DOHH2 (cell line): Measurements from ENCODE around the gene PHF21B.

ENCODE experiments used
- CTCF ChIP-seq: fragments of 200-600 bp; sonication (generic); IDR thresholded peaks from one replicate; pipeline ENCODE4 v1.5.1; 2014; ENCODE audit warnings: antibody characterized with exemption, mild to moderate bottlenecking, low read depth, low read length; ENCODE audit not compliant: poor library complexity, severe bottlenecking
- EZH2phosphoT487 ChIP-seq: fragments of 200-600 bp; sonication (generic); IDR thresholded peaks from 2 replicates; pipeline ENCODE4 v1.6.1; 2017; ENCODE audit warnings: borderline replicate concordance, mild to moderate bottlenecking, antibody characterized with exemption, low read length, moderate library complexity, mixed read lengths

- no peak for TF ChIP-seq CTCF
- no peak for TF ChIP-seq EZH2phosphoT487
Observed at GRCh38 chr22:44944883-44945601, 64.8 kb downstream of the PHF21B start.
